Colonic mucosa (tissue), 4 donors: ENCODE data around the gene DGKI. TPM values are rescaled to one million over a fixed set of nuclear protein-coding genes. Genes with fewer than 3 reads are reported as not detected.

Experiments
- DNase-seq: peaks from one replicate; pipeline ENCODE4 v3.0.0-alpha.2; 2020
- H3K27ac ChIP-seq: fragments of 200-600 bp; one replicate; pipeline ENCODE4 v1.8.0; 2021
- H3K27me3 ChIP-seq: fragments of 200-600 bp; one replicate; pipeline ENCODE4 v1.8.0; 2021
- H3K36me3 ChIP-seq: fragments of 200-600 bp; one replicate; pipeline ENCODE4 v1.8.0; 2021
- H3K4me1 ChIP-seq: fragments of 200-600 bp; one replicate; pipeline ENCODE4 v1.8.0; 2021; ENCODE audit warnings: mild to moderate bottlenecking
- H3K4me3 ChIP-seq: fragments of 200-600 bp; one replicate; pipeline ENCODE4 v1.8.0; 2021
- H3K9ac ChIP-seq, 2 donors: one replicate each; pipeline ENCODE4 v1.7.0; 2013; ENCODE audit warnings: control low read depth in 2 of 2, low read depth in 2 of 2, low read length in 2 of 2
- H3K9me3 ChIP-seq: fragments of 200-600 bp; one replicate; pipeline ENCODE4 v1.8.0; 2021
- intact Hi-C: fragments of 100-400 bp; cut with DNase I; formaldehyde crosslinking; loops from one replicate; pipeline ENCODE4 v1.14.1; 2022
- total RNA-seq, 2 donors: library from RNA; stranded (reverse); fragmentation: NEBNext Ultra II Directional in 1 of 2; extraction: Animal tissue kit (Norgen Biotek cat#: 25700) in 1 of 2; gene quantifications; one replicate each; pipeline ENCODE4 v1.2.1, GENCODE V29; 2021
- TF ChIP-seq, protein P1 (sequence below): fragments of 200-600 bp; IDR thresholded peaks from one replicate; pipeline ENCODE4 v1.8.0; 2022; ENCODE audit warnings: antibody characterized with exemption, mild to moderate bottlenecking
- donor health status: healthy.
- donor health status: DM: no; HTN: no; CAD: no.
- donor health status: DM: no; HTN: no; CAD: no.

DGKI gene
- under 1 TPM; 0.35 to 0.67 TPM for total RNA-seq

DNA sequence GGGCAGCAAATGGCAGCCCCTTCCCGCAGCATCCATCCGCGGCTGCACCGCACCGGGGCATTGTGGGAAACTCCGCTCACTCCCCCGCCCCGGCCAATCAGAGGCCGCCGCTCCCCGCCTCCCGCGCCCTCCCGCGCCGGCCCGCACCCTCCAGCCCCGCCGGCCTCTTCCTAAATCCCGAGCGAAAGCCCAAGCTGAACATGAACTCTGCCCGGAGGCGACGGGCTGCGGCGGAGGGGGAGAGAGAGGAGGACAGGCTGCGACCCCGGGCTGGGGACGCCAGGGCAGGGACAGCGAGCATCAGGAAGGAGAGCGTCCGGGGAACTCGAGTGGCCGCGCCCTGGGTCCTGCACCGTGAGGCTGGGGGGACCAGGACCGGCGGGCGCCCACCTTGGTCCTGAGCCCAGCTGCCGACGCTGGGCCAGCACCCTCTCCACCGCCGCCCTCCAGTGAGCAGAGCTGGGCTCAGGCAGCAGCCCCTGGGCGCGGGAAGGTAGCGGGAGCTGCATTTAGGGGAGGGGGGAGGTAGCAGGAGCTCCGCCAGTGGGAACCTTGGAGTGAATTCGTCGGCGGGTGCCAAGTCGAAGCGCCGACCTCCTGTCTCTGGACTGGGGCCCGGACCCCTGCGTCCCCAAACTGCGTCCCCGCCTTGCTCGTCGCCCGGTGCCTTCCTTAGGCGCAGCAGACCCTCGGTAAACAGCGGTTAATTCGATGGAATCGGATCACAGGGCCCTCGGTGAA is at the start of gene DGKI:
DGKI (minus strand) TSS at position 148 of the 741 bp plus-strand sequence.
- Histone ChIP-seq H3K27ac (no peak within 1 kb of the TSS), H3K4me1 (no peaks in the 10 kb centered on the region), H3K27me3 (peaks cover 21% of the 10 kb centered on the region), H3K4me3 (no peak within 1 kb of the TSS), H3K9me3 (no peaks in the 10 kb centered on the region), H3K36me3 (no peaks in the 10 kb centered on the region), H3K9ac (no peak within 1 kb of the TSS)
- no peak for DNase-seq
- TF ChIP-seq, protein P1, sequence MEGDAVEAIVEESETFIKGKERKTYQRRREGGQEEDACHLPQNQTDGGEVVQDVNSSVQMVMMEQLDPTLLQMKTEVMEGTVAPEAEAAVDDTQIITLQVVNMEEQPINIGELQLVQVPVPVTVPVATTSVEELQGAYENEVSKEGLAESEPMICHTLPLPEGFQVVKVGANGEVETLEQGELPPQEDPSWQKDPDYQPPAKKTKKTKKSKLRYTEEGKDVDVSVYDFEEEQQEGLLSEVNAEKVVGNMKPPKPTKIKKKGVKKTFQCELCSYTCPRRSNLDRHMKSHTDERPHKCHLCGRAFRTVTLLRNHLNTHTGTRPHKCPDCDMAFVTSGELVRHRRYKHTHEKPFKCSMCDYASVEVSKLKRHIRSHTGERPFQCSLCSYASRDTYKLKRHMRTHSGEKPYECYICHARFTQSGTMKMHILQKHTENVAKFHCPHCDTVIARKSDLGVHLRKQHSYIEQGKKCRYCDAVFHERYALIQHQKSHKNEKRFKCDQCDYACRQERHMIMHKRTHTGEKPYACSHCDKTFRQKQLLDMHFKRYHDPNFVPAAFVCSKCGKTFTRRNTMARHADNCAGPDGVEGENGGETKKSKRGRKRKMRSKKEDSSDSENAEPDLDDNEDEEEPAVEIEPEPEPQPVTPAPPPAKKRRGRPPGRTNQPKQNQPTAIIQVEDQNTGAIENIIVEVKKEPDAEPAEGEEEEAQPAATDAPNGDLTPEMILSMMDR, result no peak
- intact Hi-C loops, result no loop called here

DNA sequence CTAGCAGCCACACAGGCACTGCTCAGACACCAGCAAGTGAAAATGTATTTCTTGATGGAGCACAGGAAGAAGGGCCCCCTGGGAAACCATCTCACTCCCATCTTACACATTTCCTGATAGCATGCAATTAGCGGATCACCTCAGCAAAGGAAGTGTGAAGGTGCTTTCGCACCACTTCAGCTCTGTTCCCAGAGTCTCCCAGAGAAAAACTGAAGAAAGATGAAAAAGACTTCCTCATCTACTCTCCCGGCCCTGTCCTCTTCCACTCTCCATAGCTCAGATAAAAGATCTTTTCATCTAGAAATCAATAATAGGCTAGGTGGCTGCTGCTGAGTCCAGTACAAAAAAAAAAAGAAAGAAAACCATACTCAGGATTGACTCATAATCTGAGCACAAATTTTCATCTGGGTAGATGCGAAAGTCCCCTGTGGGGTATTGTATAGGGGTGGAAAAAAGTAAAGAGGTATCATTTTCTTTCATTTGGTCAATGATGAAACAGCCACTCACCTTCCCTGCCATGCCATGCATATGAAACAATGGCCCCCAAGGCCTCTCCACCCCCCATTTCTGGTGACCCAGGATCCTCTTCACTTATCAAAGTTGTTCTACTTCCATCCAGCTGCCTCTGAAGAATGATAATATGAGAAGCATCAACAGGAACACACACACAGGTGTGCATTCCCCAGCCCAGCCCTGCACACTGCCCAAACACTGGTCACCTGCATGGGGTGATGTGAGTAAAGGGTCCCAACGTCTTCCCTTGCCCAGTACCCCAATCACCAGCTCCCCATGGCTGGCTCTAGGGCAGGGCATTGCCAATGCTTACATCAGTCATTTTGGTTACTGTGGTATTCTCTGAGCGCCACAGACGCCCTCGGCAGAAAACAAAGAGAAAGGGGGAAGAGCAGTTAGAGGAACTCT is 48.8 kb upstream of the DGKI start:
- Histone ChIP-seq H3K4me3 (no peak overlapping the region), H3K4me1 (no peaks in the 10 kb centered on the region), H3K27me3 (no peaks in the 10 kb centered on the region), H3K36me3 (no peaks in the 10 kb centered on the region), H3K9me3 (no peaks in the 10 kb centered on the region), H3K9ac (no peak overlapping the region), H3K27ac (no peak overlapping the region)
- no peak for DNase-seq
- intact Hi-C loops, result no loop called here
- TF ChIP-seq, protein P1, result no peak

DNA sequence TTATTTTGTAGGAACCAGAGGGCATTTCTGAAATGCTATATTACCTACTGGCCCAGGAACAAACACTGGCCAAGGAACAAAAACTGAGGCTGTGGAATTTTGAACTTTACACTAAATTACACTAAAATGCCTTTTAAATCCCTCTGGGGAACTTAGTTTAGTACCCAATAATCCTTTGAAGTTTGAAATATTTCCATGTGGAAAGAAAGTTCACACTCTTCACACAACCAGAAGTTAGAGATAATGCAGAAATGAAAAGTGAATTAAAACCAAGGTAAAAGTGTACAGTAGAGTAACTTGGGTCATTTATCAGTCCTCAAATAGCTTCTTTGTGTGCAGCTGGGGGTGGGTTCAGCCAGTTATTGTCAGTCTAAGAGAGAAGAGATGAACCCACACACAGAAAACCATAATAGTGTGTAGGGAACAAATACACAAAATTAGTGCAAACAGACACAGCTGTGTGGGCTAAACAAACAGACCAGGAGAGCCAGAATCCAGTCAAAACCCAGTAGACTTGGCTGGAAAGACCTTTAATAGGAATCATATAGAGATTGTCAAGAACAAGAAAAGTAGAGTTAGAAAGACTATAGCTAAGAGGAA is 46.5 kb upstream of the DGKI start:
- Histone ChIP-seq H3K4me1 (no peaks in the 10 kb centered on the region), H3K27ac (no peak overlapping the region), H3K27me3 (no peaks in the 10 kb centered on the region), H3K4me3 (no peak overlapping the region), H3K9ac (no peak overlapping the region), H3K9me3 (no peaks in the 10 kb centered on the region), H3K36me3 (no peaks in the 10 kb centered on the region)
- TF ChIP-seq, protein P1, result no peak
- intact Hi-C loops, result no loop called here
- no peak for DNase-seq

DNA sequence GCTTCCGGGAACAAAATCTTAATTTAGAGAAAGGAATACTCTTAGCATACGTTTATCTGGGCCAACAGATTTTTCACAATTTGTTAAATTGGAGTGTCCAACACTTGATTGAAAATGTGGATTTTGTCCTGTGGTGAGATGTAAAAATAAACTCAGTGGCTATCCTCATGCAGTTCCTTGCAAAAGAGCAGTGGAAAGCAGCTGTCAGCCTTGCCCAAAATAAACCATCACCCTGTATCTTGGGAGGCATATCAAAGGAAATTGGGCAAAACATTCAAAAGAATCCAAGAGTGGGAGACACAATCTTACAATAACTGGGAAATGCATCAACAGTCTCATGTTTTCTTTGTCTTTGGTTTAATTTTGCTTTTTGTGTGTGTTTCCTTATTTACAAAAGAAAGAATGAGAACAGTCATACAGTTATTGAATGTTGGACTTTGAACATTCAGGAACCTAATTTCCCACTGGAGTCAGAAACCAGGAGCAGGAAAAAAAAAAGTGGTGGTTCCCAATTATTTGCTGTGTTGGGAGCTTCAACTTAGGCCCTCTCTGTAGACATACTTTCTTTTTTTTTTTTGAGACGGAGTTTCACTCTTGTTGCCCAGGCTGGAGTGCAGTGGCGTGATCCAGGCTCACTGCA is 44.4 kb upstream of the DGKI start:
- H3K36me3 ChIP-seq, result no peaks in the 10 kb centered on the region
- no peak overlapping the region for H3K27ac ChIP-seq
- intact Hi-C loops, result no loop called here

More for the DNA sequence above, 44.4 kb upstream of the DGKI start:
- TF ChIP-seq, protein P1, result no peak
- Histone ChIP-seq H3K27me3 (no peaks in the 10 kb centered on the region), H3K4me3 (no peak overlapping the region), H3K4me1 (no peaks in the 10 kb centered on the region), H3K9ac (no peak overlapping the region), H3K9me3 (no peaks in the 10 kb centered on the region)
- DNase-seq, result no peak
